ENCODE results near the gene SYNE1.

Gene SYNE1

GRCh38 chr6:152136449-152136825 is 500.7 kb downstream of the SYNE1 start:
- DNase-seq (ENCODE audit: low spot score), result no peak

GRCh38 chr6:152135755-152136448 is 501.3 kb downstream of the SYNE1 start:
- no peak for DNase-seq (ENCODE audit: low spot score)

- DNase-seq (ENCODE audit: low spot score), result no peak
Observed at GRCh38 chr6:152130441-152130840, 506.7 kb downstream of the SYNE1 start.

GRCh38 chr6:152129691-152130151 is 507.4 kb downstream of the SYNE1 start:
- no peak for DNase-seq (ENCODE audit: low spot score)

- no peak for DNase-seq (ENCODE audit: low spot score)
Observed at GRCh38 chr6:152127432-152128165, 509.6 kb downstream of the SYNE1 start.

- peak; percentile 75 for DNase-seq (ENCODE audit: low spot score)
Observed at GRCh38 chr6:152124429-152125074, 512.6 kb downstream of the SYNE1 start.

- DNase-seq (ENCODE audit: low spot score), result no peak
Observed at GRCh38 chr6:152123076-152123475, 514.1 kb downstream of the SYNE1 start.

- DNase-seq (ENCODE audit: low spot score), result no peak
Observed at GRCh38 chr6:152122434-152122833, 514.7 kb downstream of the SYNE1 start.

GRCh38 chr6:152121910-152122309 is 515.3 kb downstream of the SYNE1 start:
- DNase-seq (ENCODE audit: low spot score), result peak; percentile 40

GRCh38 chr6:152119831-152120230 is 517.3 kb downstream of the SYNE1 start:
- DNase-seq (ENCODE audit: low spot score), result no peak

- DNase-seq (ENCODE audit: low spot score), result no peak
Observed at GRCh38 chr6:152118678-152119077, 518.5 kb downstream of the SYNE1 start.

GRCh38 chr6:152118224-152118623 is 518.9 kb downstream of the SYNE1 start:
- no peak for DNase-seq (ENCODE audit: low spot score)

GRCh38 chr6:152117156-152118133 is 519.7 kb downstream of the SYNE1 start:
- no peak for DNase-seq (ENCODE audit: low spot score)

- peak; percentile 40 for DNase-seq (ENCODE audit: low spot score)
Observed at GRCh38 chr6:152112491-152113261, 524.5 kb downstream of the SYNE1 start.

GRCh38 chr6:152110886-152111820 is 526.0 kb downstream of the SYNE1 start:
- no peak for DNase-seq (ENCODE audit: low spot score)

- DNase-seq (ENCODE audit: low spot score), result no peak
Observed at GRCh38 chr6:152107973-152108372, 529.2 kb downstream of the SYNE1 start.

- no peak for DNase-seq (ENCODE audit: low spot score)
Observed at GRCh38 chr6:152100183-152100618, 537.0 kb downstream of the SYNE1 start.

- DNase-seq (ENCODE audit: low spot score), result no peak
Observed at GRCh38 chr6:152099446-152100182, 537.5 kb downstream of the SYNE1 start.

GRCh38 chr6:152098683-152099082 is 538.5 kb downstream of the SYNE1 start:
- DNase-seq (ENCODE audit: low spot score), result no peak
